Mesothelial cell of epicardium (in vitro differentiated cells): ENCODE results near the gene TMEM229B. TPM values are rescaled to one million over a fixed set of nuclear protein-coding genes. Genes with fewer than 3 reads are reported as not detected.

Experiments
- DNase-seq, 2 experiments: peaks; one replicate each; pipeline ENCODE4 v3.0.0; 2021; ENCODE audit warnings: low spot score in 2 of 2; ENCODE audit not compliant: unreplicated experiment in 2 of 2
- H3K27ac Mint-ChIP-seq: 2 replicates; pipeline ENCODE4 v1.8.0; 2021; ENCODE audit warnings: mixed read lengths
- H3K27me3 Mint-ChIP-seq: 2 replicates; pipeline ENCODE4 v1.8.0; 2021; ENCODE audit warnings: low read depth, mixed read lengths
- H3K36me3 Mint-ChIP-seq: 2 replicates; pipeline ENCODE4 v1.8.0; 2021; ENCODE audit warnings: mixed read lengths
- H3K4me1 Mint-ChIP-seq: 2 replicates; pipeline ENCODE4 v1.8.0; 2021; ENCODE audit warnings: mixed read lengths
- H3K4me3 Mint-ChIP-seq: 2 replicates; pipeline ENCODE4 v1.8.0; 2021; ENCODE audit warnings: mild to moderate bottlenecking, moderate library complexity, mixed read lengths
- H3K9me3 Mint-ChIP-seq: 2 replicates; pipeline ENCODE4 v1.8.0; 2021; ENCODE audit warnings: mixed read lengths
- total RNA-seq: library from RNA; stranded (reverse); gene quantifications from 3 replicates; pipeline ENCODE4 v1.2.1, GENCODE V29; 2021
- TF ChIP-seq, protein P1 (sequence below): fragments of 200-600 bp; sonication (generic); IDR thresholded peaks from one replicate; pipeline ENCODE4 v1.5.0; 2021; ENCODE audit warnings: antibody characterized with exemption; ENCODE audit not compliant: unreplicated experiment

Gene TMEM229B
- total RNA-seq, 1 donor from 2014 or later, result 0.83 TPM

DNA sequence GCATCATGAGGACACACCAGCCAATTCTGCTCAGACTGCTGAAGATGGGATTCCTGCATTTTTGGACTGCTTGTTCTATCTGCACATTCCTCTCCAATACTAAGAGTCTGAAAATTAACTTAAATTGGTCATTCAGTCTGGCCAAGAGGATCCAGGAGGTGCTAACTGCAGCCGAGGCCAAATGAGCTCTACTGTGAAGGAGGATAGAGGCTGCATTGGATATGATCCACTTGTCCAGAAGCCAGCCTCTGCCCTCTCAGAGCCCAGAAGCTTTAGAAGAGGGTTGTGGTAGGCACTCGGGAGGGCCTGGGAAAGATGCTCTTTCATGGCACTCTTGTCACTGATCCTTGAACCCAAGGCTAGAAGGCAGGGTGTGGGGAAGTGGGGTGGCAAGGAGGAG lies 39.4 kb downstream of the TMEM229B start:
- Mint-ChIP-seq H3K27ac (no peak overlapping the region), H3K27me3 (no peaks in the 10 kb centered on the region), H3K9me3 (peaks cover 7% of the 10 kb centered on the region), H3K36me3 (peaks cover 3% of the 10 kb centered on the region), H3K4me1 (peaks cover 5% of the 10 kb centered on the region), H3K4me3 (no peak overlapping the region)
- no peak for DNase-seq
- TF ChIP-seq, protein P1, sequence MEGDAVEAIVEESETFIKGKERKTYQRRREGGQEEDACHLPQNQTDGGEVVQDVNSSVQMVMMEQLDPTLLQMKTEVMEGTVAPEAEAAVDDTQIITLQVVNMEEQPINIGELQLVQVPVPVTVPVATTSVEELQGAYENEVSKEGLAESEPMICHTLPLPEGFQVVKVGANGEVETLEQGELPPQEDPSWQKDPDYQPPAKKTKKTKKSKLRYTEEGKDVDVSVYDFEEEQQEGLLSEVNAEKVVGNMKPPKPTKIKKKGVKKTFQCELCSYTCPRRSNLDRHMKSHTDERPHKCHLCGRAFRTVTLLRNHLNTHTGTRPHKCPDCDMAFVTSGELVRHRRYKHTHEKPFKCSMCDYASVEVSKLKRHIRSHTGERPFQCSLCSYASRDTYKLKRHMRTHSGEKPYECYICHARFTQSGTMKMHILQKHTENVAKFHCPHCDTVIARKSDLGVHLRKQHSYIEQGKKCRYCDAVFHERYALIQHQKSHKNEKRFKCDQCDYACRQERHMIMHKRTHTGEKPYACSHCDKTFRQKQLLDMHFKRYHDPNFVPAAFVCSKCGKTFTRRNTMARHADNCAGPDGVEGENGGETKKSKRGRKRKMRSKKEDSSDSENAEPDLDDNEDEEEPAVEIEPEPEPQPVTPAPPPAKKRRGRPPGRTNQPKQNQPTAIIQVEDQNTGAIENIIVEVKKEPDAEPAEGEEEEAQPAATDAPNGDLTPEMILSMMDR, result no peak

DNA sequence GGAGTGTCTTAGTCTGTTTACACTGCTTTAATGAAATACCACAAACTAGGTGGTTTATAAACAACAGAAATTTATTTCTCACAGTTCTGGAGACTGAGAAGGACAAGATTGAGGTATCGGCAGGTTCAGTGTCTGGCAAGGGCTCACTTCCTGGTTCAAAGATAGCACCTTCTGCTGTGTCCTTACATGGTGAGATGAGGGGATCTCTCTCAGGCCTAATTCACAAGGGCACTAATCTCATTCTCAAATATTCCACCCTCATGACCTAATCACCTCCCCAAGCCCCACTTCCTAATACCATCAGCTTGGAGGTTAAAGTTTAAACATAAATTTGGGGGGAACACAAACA lies 41.5 kb downstream of the TMEM229B start:
- no peak for DNase-seq
- Mint-ChIP-seq H3K36me3 (peaks cover 3% of the 10 kb centered on the region), H3K27me3 (no peaks in the 10 kb centered on the region), H3K27ac (no peak overlapping the region), H3K4me1 (peaks cover 5% of the 10 kb centered on the region), H3K9me3 (peaks cover 7% of the 10 kb centered on the region), H3K4me3 (no peak overlapping the region)
- TF ChIP-seq, protein P1, result no peak

DNA sequence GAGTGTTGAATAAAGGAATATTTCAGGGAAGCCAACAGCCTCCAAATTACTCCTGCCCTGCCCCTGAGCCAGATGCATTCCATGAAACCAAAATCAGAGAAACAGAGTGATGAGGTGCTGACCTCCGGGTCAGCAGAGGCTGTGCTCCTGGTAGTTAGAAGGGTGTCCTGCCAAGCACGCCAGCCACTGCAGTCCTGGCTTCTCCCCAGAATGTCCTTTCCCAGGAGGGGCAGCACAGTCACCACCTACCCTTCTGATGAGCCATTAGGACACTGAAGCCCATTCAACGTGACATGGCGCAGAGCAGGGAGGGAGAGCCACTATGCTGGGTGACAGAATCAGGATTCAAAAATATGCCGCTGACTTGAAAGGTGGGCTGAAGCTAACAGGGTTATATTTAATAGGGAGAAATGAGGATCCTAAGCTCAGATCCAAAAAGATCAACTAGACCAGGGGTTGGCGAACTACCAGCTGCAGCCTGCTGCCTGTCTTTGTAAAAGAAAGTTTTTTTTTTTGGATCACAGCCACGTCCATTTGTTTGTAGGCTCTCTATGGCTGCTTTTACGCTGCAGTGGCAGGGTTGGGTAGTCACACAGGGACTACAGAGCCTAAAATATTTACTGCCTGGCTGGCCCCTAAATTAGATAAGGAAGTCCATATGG lies 42.0 kb downstream of the TMEM229B start:
- Mint-ChIP-seq H3K36me3 (peaks cover 3% of the 10 kb centered on the region), H3K4me3 (no peak overlapping the region), H3K27me3 (no peaks in the 10 kb centered on the region), H3K27ac (no peak overlapping the region), H3K4me1 (peaks cover 5% of the 10 kb centered on the region), H3K9me3 (peaks cover 7% of the 10 kb centered on the region)
- TF ChIP-seq, protein P1, result no peak
- no peak for DNase-seq

DNA sequence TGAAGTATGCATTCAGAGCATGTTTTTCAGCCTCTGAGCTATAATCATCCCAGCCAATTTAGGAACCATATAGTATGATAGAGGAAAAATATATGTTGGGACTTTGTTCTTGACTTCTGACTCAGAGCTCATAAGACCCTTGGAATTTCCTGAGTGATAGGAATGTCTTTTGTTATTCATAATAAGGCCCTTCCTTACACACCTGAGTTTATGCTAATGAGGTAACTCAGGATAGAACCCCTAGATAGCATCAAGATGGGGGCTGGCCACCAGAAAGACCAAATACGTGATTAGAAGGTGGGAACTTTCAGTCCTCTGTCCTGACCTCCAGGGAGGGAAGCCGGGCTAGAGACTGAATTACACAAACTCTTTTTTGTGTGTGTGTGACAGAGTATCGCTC lies 44.1 kb downstream of the TMEM229B start:
- Mint-ChIP-seq H3K4me1 (peaks cover 8% of the 10 kb centered on the region), H3K4me3 (no peak overlapping the region), H3K36me3 (no peaks in the 10 kb centered on the region), H3K27ac (no peak overlapping the region), H3K9me3 (no peaks in the 10 kb centered on the region), H3K27me3 (peaks cover 1% of the 10 kb centered on the region)
- DNase-seq, result no peak
- TF ChIP-seq, protein P1, result no peak

DNA sequence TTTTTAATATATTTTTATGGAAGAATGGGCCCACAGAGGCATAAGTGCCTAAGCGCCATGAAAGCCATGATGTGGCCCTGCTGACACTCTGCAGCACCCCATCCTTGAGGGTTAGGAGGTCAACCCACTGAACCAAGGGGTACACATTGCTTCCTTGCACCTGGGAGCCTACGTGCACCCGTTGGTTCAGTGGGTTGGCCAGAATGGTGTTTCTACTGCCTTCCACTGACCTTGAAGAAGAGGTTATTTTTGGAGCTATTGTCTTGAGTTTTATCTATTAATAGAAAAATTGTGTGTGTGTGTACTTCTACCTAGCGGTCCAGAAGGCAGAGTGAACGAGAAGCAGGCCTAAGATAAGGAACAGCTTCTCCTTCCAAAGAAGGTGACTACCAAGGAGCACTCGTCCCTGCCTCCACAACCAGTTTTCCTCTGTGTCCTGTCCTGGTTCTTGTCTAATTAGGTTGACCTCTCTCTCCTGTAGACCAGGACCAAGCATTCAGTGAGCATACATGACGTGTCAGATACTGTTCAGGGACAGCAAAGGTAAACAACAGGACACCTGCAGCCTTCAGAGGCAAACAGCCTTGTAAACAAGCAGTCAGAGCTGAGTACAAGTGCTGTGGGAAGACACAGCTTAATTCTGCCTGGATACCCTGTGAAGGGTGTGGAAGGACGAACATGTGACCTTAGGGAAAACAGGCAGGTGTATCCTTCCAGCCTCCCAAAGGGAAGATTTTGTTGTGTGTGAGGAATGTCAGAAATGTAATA lies 46.2 kb downstream of the TMEM229B start:
- Mint-ChIP-seq H3K27ac (no peak overlapping the region), H3K4me3 (no peak overlapping the region), H3K27me3 (peaks cover 8% of the 10 kb centered on the region), H3K4me1 (peaks cover 8% of the 10 kb centered on the region), H3K9me3 (no peaks in the 10 kb centered on the region), H3K36me3 (no peaks in the 10 kb centered on the region)
- TF ChIP-seq, protein P1, result no peak
- no peak for DNase-seq
